ENCODE results near the gene IFNG-AS1. TPM values are rescaled to one million over a fixed set of nuclear protein-coding genes. Genes with fewer than 3 reads are reported as not detected.

IFNG-AS1 gene
- total and polyA plus RNA-seq, 7 donors, result 0.29 TPM; not detected in 6

GRCh38 chr12:68011206-68011881 lies 22.1 kb downstream of the IFNG-AS1 start:
- WGBS, 2 donors, result 83 to 84% methylated on average over 6 of the region's 6 CpGs
- H3K36me3 ChIP-seq, result no peaks in the 10 kb centered on the region
- no peaks in the 10 kb centered on the region for H3K27me3 ChIP-seq
- H3K4me3 ChIP-seq, result no peak overlapping the region
- H3K27ac ChIP-seq, result no peak overlapping the region
- TF ChIP-seq POLR2A (IDR thresholded peaks at IDR 0.05) (no peak), EP300 (IDR thresholded peaks at IDR 0.05) (no peak)
- intact Hi-C loops (cut with DNase I), result no loop called here
- H3K9me3 ChIP-seq, result no peaks in the 10 kb centered on the region
- H3K4me1 ChIP-seq, result no peaks in the 10 kb centered on the region
- no peak for DNase-seq

- Histone ChIP-seq H3K27me3 (no peaks in the 10 kb centered on the region), H3K27ac (no peak overlapping the region), H3K4me1 (no peaks in the 10 kb centered on the region), H3K36me3 (no peaks in the 10 kb centered on the region), H3K4me3 (no peak overlapping the region), H3K9me3 (no peaks in the 10 kb centered on the region)
- WGBS, 2 donors, result 69 to 84% methylated on average over 2 of the region's 2 CpGs
- DNase-seq, result no peak
- intact Hi-C loops (cut with DNase I), result no loop called here
- no peak for TF ChIP-seq EP300 (IDR thresholded peaks at IDR 0.05)
- TF ChIP-seq CTCF (IDR thresholded peaks at IDR 0.05), result no peak
- TF ChIP-seq POLR2AphosphoS5 (IDR thresholded peaks at IDR 0.05), result no peak
- TF ChIP-seq POLR2A (IDR thresholded peaks at IDR 0.05), result no peak
These were observed 22.6 kb downstream of the IFNG-AS1 start for GRCh38 chr12:68011882-68012207.

- TF ChIP-seq CTCF (IDR thresholded peaks at IDR 0.05), result no peak
- TF ChIP-seq POLR2AphosphoS5 (IDR thresholded peaks at IDR 0.05), result no peak
- no peak for TF ChIP-seq EP300 (IDR thresholded peaks at IDR 0.05)
- TF ChIP-seq POLR2A (IDR thresholded peaks at IDR 0.05), result no peak
- H3K4me1 ChIP-seq, result no peaks in the 10 kb centered on the region
- WGBS, 2 donors, result 65 to 91% methylated on average over 2 of the region's 2 CpGs
- no peaks in the 10 kb centered on the region for H3K27me3 ChIP-seq
- no peak overlapping the region for H3K27ac ChIP-seq
- no peaks in the 10 kb centered on the region for H3K9me3 ChIP-seq
- DNase-seq, result no peak
- no peaks in the 10 kb centered on the region for H3K36me3 ChIP-seq
- intact Hi-C loops (cut with DNase I), result no loop called here
- no peak overlapping the region for H3K4me3 ChIP-seq
These were observed 23.5 kb downstream of the IFNG-AS1 start for GRCh38 chr12:68012712-68013111.

GRCh38 chr12:68013181-68013580 lies 23.9 kb downstream of the IFNG-AS1 start:
- no peak for DNase-seq
- H3K27me3 ChIP-seq, result no peaks in the 10 kb centered on the region
- H3K27ac ChIP-seq, result no peak overlapping the region
- no peaks in the 10 kb centered on the region for H3K9me3 ChIP-seq
- intact Hi-C loops (cut with DNase I), result no loop called here
- WGBS, 2 donors, result 79 to 84% methylated on average over 1 of the region's 1 CpG
- no peaks in the 10 kb centered on the region for H3K4me1 ChIP-seq
- no peak overlapping the region for H3K4me3 ChIP-seq
- H3K36me3 ChIP-seq, result no peaks in the 10 kb centered on the region
- no peak for TF ChIP-seq CTCF (IDR thresholded peaks at IDR 0.05)
- no peak for TF ChIP-seq POLR2A (IDR thresholded peaks at IDR 0.05)
- TF ChIP-seq POLR2AphosphoS5 (IDR thresholded peaks at IDR 0.05), result no peak
- TF ChIP-seq EP300 (IDR thresholded peaks at IDR 0.05), result no peak

- H3K9me3 ChIP-seq, result no peaks in the 10 kb centered on the region
- WGBS, 2 donors, result 95 to 97% methylated on average over 4 of the region's 4 CpGs
- no peak for DNase-seq
- H3K27me3 ChIP-seq, result no peaks in the 10 kb centered on the region
- H3K36me3 ChIP-seq, result no peaks in the 10 kb centered on the region
- no peak for TF ChIP-seq POLR2A (IDR thresholded peaks at IDR 0.05)
- H3K4me1 ChIP-seq, result no peaks in the 10 kb centered on the region
- H3K4me3 ChIP-seq, result no peak overlapping the region
- H3K27ac ChIP-seq, result no peak overlapping the region
- intact Hi-C loops (cut with DNase I), result no loop called here
These were observed 26.9 kb downstream of the IFNG-AS1 start for GRCh38 chr12:68016136-68016535.

- Histone ChIP-seq H3K4me1 (no peaks in the 10 kb centered on the region), H3K27ac (no peak overlapping the region), H3K9me3 (no peaks in the 10 kb centered on the region), H3K36me3 (no peaks in the 10 kb centered on the region), H3K27me3 (no peaks in the 10 kb centered on the region), H3K4me3 (no peak overlapping the region)
- intact Hi-C loops (cut with DNase I), result no loop called here
- no peak for TF ChIP-seq POLR2AphosphoS5 (IDR thresholded peaks at IDR 0.05)
- no peak for TF ChIP-seq CTCF (IDR thresholded peaks at IDR 0.05)
- no peak for TF ChIP-seq EP300 (IDR thresholded peaks at IDR 0.05)
- TF ChIP-seq POLR2A (IDR thresholded peaks at IDR 0.05), result no peak
- DNase-seq, result no peak
These were observed 29.1 kb downstream of the IFNG-AS1 start for GRCh38 chr12:68018315-68018714.
